A549 (cell line): ENCODE measurements around the gene NAV2.

Experiments
- BHLHE40 ChIP-seq: IDR thresholded peaks from 2 replicates; pipeline ENCODE4 v1.6.1; 2012; ENCODE audit warnings: low read depth, low read length, inconsistent platforms
- POLR2AphosphoS2 ChIP-seq: conservative IDR thresholded peaks from 2 replicates; pipeline ENCODE4 v1.6.1; 2012; ENCODE audit warnings: low read length, improper control_type of control experiment, inconsistent platforms
- RARB ChIP-seq: fragments of 250-450 bp; sonication (Bioruptor Pico); IDR thresholded peaks from 2 replicates; pipeline ENCODE4 v1.8.0; 2021; ENCODE audit warnings: mild to moderate bottlenecking, moderate library complexity
- TF ChIP-seq, protein P1 (sequence below): IDR thresholded peaks from 2 replicates; pipeline ENCODE4 v1.6.1; 2012

DNA sequence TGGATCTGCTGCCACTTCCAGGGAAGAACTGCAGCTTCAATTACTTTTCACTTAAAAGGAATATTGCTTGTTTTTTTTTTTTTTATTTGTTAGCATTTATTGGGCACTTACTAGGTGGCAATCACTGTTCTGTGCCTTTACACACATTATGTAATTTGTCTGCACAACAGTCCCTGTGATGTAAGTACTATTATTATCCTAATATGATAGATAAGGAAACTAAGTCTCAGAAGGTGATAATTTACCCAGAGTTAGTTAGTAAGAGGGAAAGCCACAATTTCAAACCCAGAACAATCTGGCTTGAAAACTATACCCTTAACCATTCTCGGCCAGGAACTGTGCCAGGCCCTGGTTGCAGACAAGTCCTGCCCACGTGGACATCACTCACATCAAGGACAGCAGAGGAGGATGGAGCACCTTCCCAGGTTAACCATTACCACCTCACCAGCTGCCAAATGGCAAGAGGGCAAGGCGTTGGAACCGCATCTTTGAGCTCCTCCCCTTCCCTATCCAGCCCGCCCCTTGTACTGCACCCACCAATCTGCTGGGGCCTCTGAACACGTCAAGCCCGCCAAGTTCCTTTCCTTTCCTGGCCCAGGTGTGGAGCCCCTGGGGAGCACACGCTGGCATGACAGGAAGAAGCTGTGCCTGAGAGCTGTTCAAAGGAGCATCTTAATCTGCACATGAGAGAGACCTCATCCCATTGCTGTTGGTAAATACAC lies 78.4 kb downstream of the NAV2 start:
- TF ChIP-seq POLR2AphosphoS2 (no peak), RARB (CRISPR knock-in tag) (no peak), BHLHE40 (no peak)
- TF ChIP-seq, protein P1, sequence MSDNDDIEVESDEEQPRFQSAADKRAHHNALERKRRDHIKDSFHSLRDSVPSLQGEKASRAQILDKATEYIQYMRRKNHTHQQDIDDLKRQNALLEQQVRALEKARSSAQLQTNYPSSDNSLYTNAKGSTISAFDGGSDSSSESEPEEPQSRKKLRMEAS, result no peak
